D721Med (cell line): ENCODE data around the gene CDYL2.

ENCODE experiments used
- DNase-seq: peaks from one replicate; pipeline ENCODE4 v3.0.0; 2011; ENCODE audit warnings: low spot score; ENCODE audit not compliant: insufficient read length
- FAIRE-seq: peaks from 2 replicates; lab custom pipeline; 2011; peaks lifted over from hg19 to GRCh38; lab: Jason Lieb, UNC
- CTCF ChIP-seq: IDR thresholded peaks from 2 replicates; pipeline ENCODE4 v1.5.1; 2012; ENCODE audit warnings: mild to moderate bottlenecking, control low read depth; ENCODE audit not compliant: insufficient read depth; ENCODE audit errors: missing control alignments

The CDYL2 gene

GRCh38 chr16:80692270-80692669 lies 112.1 kb downstream of the CDYL2 start:
- FAIRE-seq = no peak
- TF ChIP-seq CTCF = no peak
- no peak for DNase-seq

GRCh38 chr16:80691111-80691741 lies 113.2 kb downstream of the CDYL2 start:
- no peak for DNase-seq
- TF ChIP-seq CTCF = no peak
- FAIRE-seq = no peak

GRCh38 chr16:80689487-80689886 lies 114.9 kb downstream of the CDYL2 start:
- FAIRE-seq (no peak), DNase-seq (no peak)
- no peak for TF ChIP-seq CTCF

- FAIRE-seq = no peak
- no peak for DNase-seq
- no peak for TF ChIP-seq CTCF
Observed at GRCh38 chr16:80687606-80688005, 116.8 kb downstream of the CDYL2 start.

GRCh38 chr16:80684906-80685305 lies 119.5 kb downstream of the CDYL2 start:
- no peak for TF ChIP-seq CTCF
- FAIRE-seq = no peak
- no peak for DNase-seq

GRCh38 chr16:80684136-80684765 lies 120.1 kb downstream of the CDYL2 start:
- TF ChIP-seq CTCF = no peak
- DNase-seq = no peak
- FAIRE-seq = no peak

GRCh38 chr16:80683646-80684045 lies 120.8 kb downstream of the CDYL2 start:
- FAIRE-seq = no peak
- no peak for TF ChIP-seq CTCF
- no peak for DNase-seq
